IMR-90 (cell line): ENCODE results near the gene C19orf47. TPM values are rescaled to one million over a fixed set of nuclear protein-coding genes. Genes with fewer than 3 reads are reported as not detected.

Experiments
- ATAC-seq: fragments of 200-7000 bp; cut with Tn5 transposase; 2 replicates; pipeline ENCODE4 v1.9.1; 2020; ENCODE audit warnings: low read depth, mild to moderate bottlenecking, moderate library complexity
- BruUV-seq: library from RNA; stranded (reverse); fragments of 400-500 nt; replicated peaks from 2 replicates; lab custom pipeline; 2021; lab: Mats Ljungman, UMichigan
- CTCF ChIA-PET: fragments of 300-600 bp; formaldehyde crosslinking; extraction: SDS; loops from one replicate; lab custom pipeline; 2021; ENCODE audit warnings: antibody characterized with exemption; lab: Yijun Ruan, JAX
- POLR2A ChIA-PET: fragments of 300-600 bp; sonication (Branson Sonifier 250); formaldehyde crosslinking; loops from one replicate; lab custom pipeline; 2022; ENCODE audit warnings: antibody characterized with exemption; ENCODE audit not compliant: unreplicated experiment; lab: Charles Lee
- DNase-seq: peaks from one replicate; pipeline ENCODE4 v3.0.0; 2013
- H2AFZ ChIP-seq: replicated peaks from 2 replicates; pipeline ENCODE3; 2013; ENCODE audit warnings: low read length, mild to moderate bottlenecking; ENCODE audit not compliant: poor library complexity
- H2AK5ac ChIP-seq: 2 replicates; pipeline ENCODE4 v1.6.1; 2013; ENCODE audit warnings: low read depth, low read length, inconsistent platforms
- H2AK9ac ChIP-seq: replicated peaks from 2 replicates; pipeline ENCODE3; 2013; ENCODE audit warnings: mild to moderate bottlenecking, low read depth, low read length, moderate library complexity; ENCODE audit not compliant: poor library complexity
- H2BK120ac ChIP-seq: 2 replicates; pipeline ENCODE4 v1.6.1; 2013; ENCODE audit warnings: low read depth, low read length, inconsistent platforms
- H2BK15ac ChIP-seq: 3 replicates; pipeline ENCODE4 v1.6.1; 2013; ENCODE audit warnings: low read depth, low read length, inconsistent platforms
- H2BK20ac ChIP-seq: 2 replicates; pipeline ENCODE4 v1.6.1; 2013; ENCODE audit warnings: low read depth, mild to moderate bottlenecking, inconsistent platforms, low read length, moderate library complexity
- H2BK5ac ChIP-seq: 2 replicates; pipeline ENCODE4 v1.6.1; 2013; ENCODE audit warnings: mild to moderate bottlenecking, low read depth, low read length, inconsistent platforms; ENCODE audit not compliant: poor library complexity, severe bottlenecking
- H3K14ac ChIP-seq: replicated peaks from 2 replicates; pipeline ENCODE4 v1.6.1; 2013; ENCODE audit warnings: low read depth, low read length, inconsistent platforms
- H3K18ac ChIP-seq: 2 replicates; pipeline ENCODE4 v1.6.1; 2013; ENCODE audit warnings: low read depth, low read length, control low read depth
- H3K23ac ChIP-seq: 2 replicates; pipeline ENCODE4 v1.6.1; 2013; ENCODE audit warnings: low read depth, low read length, inconsistent platforms
- H3K27ac ChIP-seq: 2 replicates; pipeline ENCODE4 v1.5.1; 2013; ENCODE audit warnings: mild to moderate bottlenecking, control low read depth, low read length; ENCODE audit not compliant: insufficient read depth
- H3K27me3 ChIP-seq: 2 replicates; pipeline ENCODE4 v1.6.1; 2013; ENCODE audit warnings: low read length; ENCODE audit not compliant: control insufficient read depth, insufficient read depth
- H3K36me3 ChIP-seq: 2 replicates; pipeline ENCODE4 v1.6.1; 2013; ENCODE audit warnings: low read length, mixed read lengths; ENCODE audit not compliant: control insufficient read depth, insufficient read depth
- H3K4ac ChIP-seq: 2 replicates; pipeline ENCODE4 v1.6.1; 2013; ENCODE audit warnings: low read depth, low read length, inconsistent platforms
- H3K4me1 ChIP-seq: 2 replicates; pipeline ENCODE4 v1.6.1; 2013; ENCODE audit warnings: low read length, mixed read lengths; ENCODE audit not compliant: control insufficient read depth, insufficient read depth
- H3K4me2 ChIP-seq: 2 replicates; pipeline ENCODE4 v1.6.1; 2013; ENCODE audit warnings: low read depth, mild to moderate bottlenecking, control low read depth, low read length, moderate library complexity
- H3K4me3 ChIP-seq: 2 replicates; pipeline ENCODE4 v1.5.1; 2013; ENCODE audit warnings: low read depth, mild to moderate bottlenecking, control low read depth, low read length, moderate library complexity; ENCODE audit not compliant: insufficient read depth
- H3K56ac ChIP-seq: 2 replicates; pipeline ENCODE4 v1.6.1; 2013; ENCODE audit warnings: low read length, inconsistent platforms; ENCODE audit not compliant: insufficient read depth; ENCODE audit errors: extremely low read depth
- H3K79me1 ChIP-seq, 2 experiments: 2 replicates each; pipeline ENCODE4 v1.6.1; 2013; ENCODE audit warnings: low read length in 2 of 2, inconsistent platforms in 1 of 2, low read depth in 1 of 2
- H3K9ac ChIP-seq: 2 replicates; pipeline ENCODE4 v1.6.1; 2013; ENCODE audit warnings: low read depth, low read length, control low read depth
- H3K9me1 ChIP-seq: 2 replicates; pipeline ENCODE4 v1.6.1; 2013; ENCODE audit warnings: low read length, inconsistent platforms; ENCODE audit not compliant: insufficient read depth
- H3K9me3 ChIP-seq: 2 replicates; pipeline ENCODE4 v1.6.1; 2013; ENCODE audit warnings: low read length; ENCODE audit not compliant: control insufficient read depth, insufficient read depth
- H4K20me1 ChIP-seq: 2 replicates; pipeline ENCODE4 v1.6.1; 2013; ENCODE audit warnings: low read length, inconsistent platforms; ENCODE audit not compliant: insufficient read depth
- H4K5ac ChIP-seq: 2 replicates; pipeline ENCODE4 v1.6.1; 2013; ENCODE audit warnings: mild to moderate bottlenecking, low read depth, low read length, control low read depth
- H4K8ac ChIP-seq, 2 experiments: 2 replicates each; pipeline ENCODE4 v1.6.1; 2013; ENCODE audit warnings: low read depth in 2 of 2, low read length in 2 of 2, control low read depth in 1 of 2, inconsistent platforms in 1 of 2
- H4K91ac ChIP-seq: 2 replicates; pipeline ENCODE4 v1.6.1; 2013; ENCODE audit warnings: low read depth, low read length, inconsistent platforms; ENCODE audit not compliant: insufficient read depth
- CHD1 ChIP-seq: IDR thresholded peaks from 2 replicates; pipeline ENCODE4 v1.6.1; 2012; ENCODE audit warnings: low read depth, low read length, improper control_type of control experiment
- CTCF ChIP-seq: conservative IDR thresholded peaks from 2 replicates; pipeline ENCODE4 v1.5.1; 2012; ENCODE audit warnings: mild to moderate bottlenecking, low read depth, low read length, improper control_type of control experiment
- ELK1 ChIP-seq: fragments of 150-350 bp; IDR thresholded peaks from 2 replicates; pipeline ENCODE4 v1.6.1; 2016; ENCODE audit warnings: low read depth, mild to moderate bottlenecking, low read length, moderate library complexity, borderline replicate concordance
- FOS ChIP-seq: fragments of 150-350 bp; IDR thresholded peaks from 2 replicates; pipeline ENCODE4 v1.6.1; 2016; ENCODE audit warnings: low read depth, low read length
- MAFK ChIP-seq: IDR thresholded peaks from 2 replicates; pipeline ENCODE4 v1.6.1; 2012; ENCODE audit warnings: low read depth, low read length, improper control_type of control experiment
- MXI1 ChIP-seq: IDR thresholded peaks from 2 replicates; pipeline ENCODE4 v1.6.1; 2012; ENCODE audit warnings: low read depth, mild to moderate bottlenecking, low read length, moderate library complexity, borderline replicate concordance
- NFE2L2 ChIP-seq: fragments of 150-350 bp; IDR thresholded peaks from 2 replicates; pipeline ENCODE4 v1.6.1; 2016; ENCODE audit warnings: low read depth, mild to moderate bottlenecking, low read length
- RAD21 ChIP-seq: IDR thresholded peaks from 2 replicates; pipeline ENCODE4 v1.6.1; 2012; ENCODE audit warnings: low read length, improper control_type of control experiment
- RCOR1 ChIP-seq: IDR thresholded peaks from 2 replicates; pipeline ENCODE4 v1.6.1; 2012; ENCODE audit warnings: mild to moderate bottlenecking, low read length, improper control_type of control experiment; ENCODE audit not compliant: insufficient replicate concordance
- SMC3 ChIP-seq: fragments of 150-350 bp; IDR thresholded peaks from 2 replicates; pipeline ENCODE4 v1.6.1; 2016; ENCODE audit warnings: low read depth, mild to moderate bottlenecking, antibody characterized with exemption, low read length, moderate library complexity
- WGBS, 2 experiments: methylation state at CpG; one replicate each; pipeline versions ENCODE4 v1.1.5 to v1.1.7; 2013; ENCODE audit warnings: missing lambda C conversion rate in 2 of 2; ENCODE audit not compliant: insufficient read length in 1 of 2; ENCODE audit errors: extremely low coverage in 2 of 2; 5-methylcytosine and 5-hydroxymethylcytosine counted together
- dilution Hi-C: fragments of 300-500 bp; cut with HindIII; formaldehyde crosslinking; loops from one replicate; pipeline ENCODE4 v1.14.3; 2018; ENCODE audit warnings: low sequenced_read_pairs; ENCODE audit not compliant: unreplicated experiment
- in situ Hi-C: fragments of 300-500 bp; cut with MboI; formaldehyde crosslinking; loops from 3 replicates; pipeline ENCODE4 v1.14.3; 2019; ENCODE audit warnings: low sequenced_read_pairs, inconsistent platforms, mixed read lengths
- intact Hi-C: fragments of 100-400 bp; cut with micrococcal nuclease; formaldehyde crosslinking; loops from 2 replicates; pipeline ENCODE4 v1.10.0; 2022
- polyA plus RNA-seq, 3 experiments: library from polyadenylated mRNA; depleted of rRNA; stranded (reverse); fragments of >200 nt; gene quantifications; 2 replicates each; pipeline ENCODE4 v1.2.3, GENCODE V29; 2012; ENCODE audit warnings: low replicate concordance in 1 of 3
- total RNA-seq: library from RNA; depleted of rRNA; stranded (reverse); fragments of >200 nt; gene quantifications from 2 replicates; pipeline ENCODE4 v1.2.3, GENCODE V29; 2012

C19orf47 gene
- total and polyA plus RNA-seq, 2 of the 4 experiments (the other 2 are of a cell fraction) = 3.6 to 16.3 TPM

GRCh38 chr19:40360020-40360707 lies 12.0 kb upstream of the C19orf47 start:
- Histone ChIP-seq H3K18ac (no peak overlapping the region), H3K27ac (no peak overlapping the region), H4K20me1 (0 out of 2 replicates have a peak, but pooled peaks cover 7% of the 10 kb centered on the region), H3K4ac (no peak overlapping the region), H2BK5ac (no peak overlapping the region), H3K23ac (no peak overlapping the region), H2AK9ac (peak overlapping the region; percentile 34), H3K27me3 (no peaks in the 10 kb centered on the region), H3K56ac (no peak overlapping the region), H3K4me2 (no peak overlapping the region), H2BK120ac (no peak overlapping the region), H3K4me1 (peaks cover 6% of the 10 kb centered on the region), H3K9me3 (no peaks in the 10 kb centered on the region), H4K8ac (no peak overlapping the region), H2BK15ac (no peak overlapping the region), H3K14ac (no peak overlapping the region), H4K5ac (no peak overlapping the region), H3K36me3 (peaks cover 5% of the 10 kb centered on the region; the same call in 1 of the 2 replicates), H2AK5ac (no peak overlapping the region), H3K4me3 (no peak overlapping the region), H2AFZ (no peak overlapping the region), H3K9me1 (peaks cover 15% of the 10 kb centered on the region), H2BK20ac (no peak overlapping the region), H3K9ac (no peak overlapping the region), H4K91ac (no peak overlapping the region), H3K79me1 (peaks cover 14 to 40% of the 10 kb centered on the region in 2 experiments)
- POLR2A ChIA-PET = no interaction called here
- in situ Hi-C loops (no loop called here), dilution Hi-C loops (no loop called here), intact Hi-C loops (no loop called here)
- DNase-seq (no peak), ATAC-seq (no peak)
- 83% methylated on average over 5 of the region's 13 CpGs; no CpG with 5 or more reads in 1 of the 2 experiments for WGBS, 2 experiments
- TF ChIP-seq MXI1 (no peak), RAD21 (no peak), SMC3 (no peak), FOS (no peak), ELK1 (no peak), CTCF (no peak), NFE2L2 (no peak), RCOR1 (no peak), MAFK (no peak), CHD1 (no peak)
- no TSS peak for BruUV-seq
- CTCF ChIA-PET = interaction anchor here (0.5 kb wide), 1 partner anchor 816 kb away, joined by 3 read pairs; no protein-coding TSS in a partner anchor
